DOHH2 (cell line): Measurements from ENCODE around the gene MINDY2.

Source experiments
- H3F3A ChIP-seq: fragments of 200-600 bp; sonication (generic), shearing (Covaris generic); 2 replicates; pipeline ENCODE4 v1.6.0; 2016; ENCODE audit warnings: antibody characterized with exemption, mild to moderate bottlenecking; ENCODE audit not compliant: control insufficient read depth, insufficient read depth
- H3K27ac ChIP-seq: fragments of 200-600 bp; sonication (generic); 2 replicates; pipeline ENCODE4 v1.5.1; 2014; ENCODE audit warnings: low read depth, mild to moderate bottlenecking, low read length, moderate library complexity
- H3K27me3 ChIP-seq: fragments of 200-600 bp; sonication (generic); 2 replicates; pipeline ENCODE4 v1.6.1; 2014; ENCODE audit warnings: mild to moderate bottlenecking, low read length, mixed read lengths; ENCODE audit not compliant: control insufficient read depth
- H3K36me3 ChIP-seq: fragments of 200-600 bp; sonication (generic); 2 replicates; pipeline ENCODE4 v1.6.1; 2014; ENCODE audit warnings: mild to moderate bottlenecking, low read length, moderate library complexity, mixed read lengths; ENCODE audit not compliant: control insufficient read depth
- H3K4me1 ChIP-seq: fragments of 200-600 bp; sonication (generic); 2 replicates; pipeline ENCODE4 v1.6.1; 2014; ENCODE audit warnings: mild to moderate bottlenecking, low read length, mixed read lengths; ENCODE audit not compliant: control insufficient read depth
- H3K4me2 ChIP-seq: fragments of 200-600 bp; sonication (generic); 2 replicates; pipeline ENCODE4 v1.6.0; 2014; ENCODE audit warnings: mild to moderate bottlenecking, low read length, moderate library complexity
- H3K4me3 ChIP-seq: fragments of 200-600 bp; sonication (generic); 2 replicates; pipeline ENCODE4 v1.5.1; 2014; ENCODE audit warnings: mild to moderate bottlenecking, low read length, mixed read lengths
- H3K79me2 ChIP-seq: fragments of 200-600 bp; sonication (generic); 2 replicates; pipeline ENCODE4 v1.6.1; 2014; ENCODE audit warnings: mild to moderate bottlenecking, low read length, mixed read lengths; ENCODE audit not compliant: control insufficient read depth
- H3K9me2 ChIP-seq: fragments of 200-600 bp; sonication (generic); replicated peaks from 2 replicates; pipeline ENCODE4 v1.6.1; 2014; ENCODE audit warnings: mild to moderate bottlenecking, low read length, mixed read lengths; ENCODE audit not compliant: control insufficient read depth
- H3K9me3 ChIP-seq: fragments of 200-600 bp; sonication (generic); 2 replicates; pipeline ENCODE4 v1.6.1; 2014; ENCODE audit warnings: antibody characterized with exemption, low read length, mixed read lengths; ENCODE audit not compliant: control insufficient read depth, insufficient read depth
- H4K20me1 ChIP-seq: fragments of 200-600 bp; sonication (generic); 2 replicates; pipeline ENCODE4 v1.6.0; 2014; ENCODE audit warnings: low read depth, mild to moderate bottlenecking, antibody characterized with exemption, low read length, moderate library complexity; ENCODE audit not compliant: control insufficient read depth, insufficient read depth
- CTCF ChIP-seq: fragments of 200-600 bp; sonication (generic); IDR thresholded peaks from one replicate; pipeline ENCODE4 v1.5.1; 2014; ENCODE audit warnings: antibody characterized with exemption, mild to moderate bottlenecking, low read depth, low read length; ENCODE audit not compliant: poor library complexity, severe bottlenecking
- EZH2phosphoT487 ChIP-seq: fragments of 200-600 bp; sonication (generic); IDR thresholded peaks from 2 replicates; pipeline ENCODE4 v1.6.1; 2017; ENCODE audit warnings: borderline replicate concordance, mild to moderate bottlenecking, antibody characterized with exemption, low read length, moderate library complexity, mixed read lengths

MINDY2 gene

GRCh38 chr15:58748852-58749531, 22.1 kb upstream of the MINDY2 start:
- Histone ChIP-seq H3K36me3 (no peaks in the 10 kb centered on the region), H3K27me3 (no peaks in the 10 kb centered on the region), H4K20me1 (0 out of 2 replicates have a peak, but pooled peaks cover 4% of the 10 kb centered on the region), H3F3A (peaks cover 5% of the 10 kb centered on the region), H3K9me2 (no peaks in the 10 kb centered on the region), H3K27ac (peak overlapping the region; percentile 85), H3K9me3 (no peaks in the 10 kb centered on the region), H3K4me2 (peak overlapping the region; percentile 75), H3K4me1 (peaks cover 23% of the 10 kb centered on the region), H3K79me2 (peaks cover 53% of the 10 kb centered on the region), H3K4me3 (peak overlapping the region; percentile 88)
- TF ChIP-seq CTCF: no peak
- TF ChIP-seq EZH2phosphoT487: no peak

GRCh38 chr15:58749532-58750337, 21.4 kb upstream of the MINDY2 start, which contains the start of gene ADAM10:
ADAM10 (minus strand) TSS chr15:58749707; CDS start chr15:58749534, 173 bp downstream.
- H3K4me2 ChIP-seq: peak within 1 kb of the TSS; percentile 96
- H3K4me3 ChIP-seq: peak within 1 kb of the TSS; percentile 88
- no peak for TF ChIP-seq CTCF
- TF ChIP-seq EZH2phosphoT487: no peak
- peaks cover 5% of the 10 kb centered on the region for H3F3A ChIP-seq
- H3K36me3 ChIP-seq: no peaks in the 10 kb centered on the region
- H3K9me2 ChIP-seq: no peaks in the 10 kb centered on the region
- peak within 1 kb of the TSS; percentile 85 for H3K27ac ChIP-seq
- peaks cover 23% of the 10 kb centered on the region for H3K4me1 ChIP-seq
- H3K27me3 ChIP-seq: no peaks in the 10 kb centered on the region
- peaks cover 46% of the 10 kb centered on the region for H3K79me2 ChIP-seq
- H4K20me1 ChIP-seq: 0 out of 2 replicates have a peak, but pooled peaks cover 4% of the 10 kb centered on the region
- no peaks in the 10 kb centered on the region for H3K9me3 ChIP-seq

DNA sequence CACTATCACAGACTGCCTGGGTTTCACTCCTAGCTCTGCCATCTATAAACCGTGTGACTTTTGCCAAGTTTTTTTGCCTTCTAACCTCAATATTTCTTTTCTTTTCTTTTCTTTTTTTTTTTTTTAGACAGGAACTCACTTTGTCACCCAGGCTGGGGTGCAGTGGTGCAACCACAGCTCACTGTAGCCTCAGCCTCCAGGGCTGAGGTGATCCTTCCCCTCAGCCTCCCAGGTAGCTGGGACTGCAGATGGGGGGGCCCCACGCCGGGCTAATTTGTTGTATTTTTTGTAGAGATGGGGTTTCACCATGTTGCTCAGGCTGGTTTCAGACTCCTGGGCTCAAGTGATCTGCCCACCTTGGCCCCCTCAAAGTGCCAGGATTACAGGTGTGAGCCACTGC, 18.4 kb upstream of the MINDY2 start:
- Histone ChIP-seq H3K4me2 (no peak overlapping the region), H3K79me2 (peaks cover 16% of the 10 kb centered on the region), H3K4me3 (no peak overlapping the region), H3K9me3 (no peaks in the 10 kb centered on the region), H3F3A (peaks cover 5% of the 10 kb centered on the region), H3K36me3 (no peaks in the 10 kb centered on the region), H4K20me1 (0 out of 2 replicates have a peak, but pooled peaks cover 4% of the 10 kb centered on the region), H3K27ac (no peak overlapping the region), H3K9me2 (no peaks in the 10 kb centered on the region), H3K27me3 (no peaks in the 10 kb centered on the region), H3K4me1 (peaks cover 12% of the 10 kb centered on the region)
- TF ChIP-seq CTCF (no peak), EZH2phosphoT487 (no peak)
